Testis (tissue), 2 donors: ENCODE measurements around the gene C12orf76.

ENCODE experiments used
- POLR2A ChIP-seq: fragments of 450-650 bp; IDR thresholded peaks from one replicate; pipeline ENCODE4 v1.6.1; 2017; ENCODE audit warnings: antibody characterized with exemption, mild to moderate bottlenecking, moderate library complexity
- TF ChIP-seq, protein P1 (sequence below), 3 experiments: fragments of 450-650 bp in 2 of 3; fragments of 200-600 bp in 1 of 3; sonication (generic) in 1 of 3; IDR thresholded peaks; one replicate each; pipeline ENCODE4 v1.5.1; 2016 to 2019; ENCODE audit warnings: antibody characterized with exemption in 3 of 3, mild to moderate bottlenecking in 2 of 3, moderate library complexity in 1 of 3

DNA sequence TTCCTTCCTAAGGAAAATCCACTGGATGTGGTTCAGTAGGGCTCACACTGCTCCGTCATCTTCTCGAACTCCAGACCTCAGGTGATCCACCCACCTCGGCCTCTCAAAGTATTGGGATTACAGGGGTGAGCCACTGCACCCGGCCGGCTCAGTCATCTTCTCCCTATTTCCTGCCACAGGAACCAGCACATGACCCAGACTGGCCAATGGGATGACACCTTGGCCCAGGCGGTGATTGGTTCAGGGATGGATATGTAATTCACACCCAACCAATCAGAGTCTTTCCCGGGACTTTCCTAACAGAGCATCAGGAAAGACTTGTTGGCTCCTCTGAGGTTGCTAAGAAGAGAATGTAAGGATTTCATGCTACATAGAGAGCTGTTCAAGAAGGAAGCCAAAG is 19.2 kb upstream of the C12orf76 start:
- TF ChIP-seq, protein P1, sequence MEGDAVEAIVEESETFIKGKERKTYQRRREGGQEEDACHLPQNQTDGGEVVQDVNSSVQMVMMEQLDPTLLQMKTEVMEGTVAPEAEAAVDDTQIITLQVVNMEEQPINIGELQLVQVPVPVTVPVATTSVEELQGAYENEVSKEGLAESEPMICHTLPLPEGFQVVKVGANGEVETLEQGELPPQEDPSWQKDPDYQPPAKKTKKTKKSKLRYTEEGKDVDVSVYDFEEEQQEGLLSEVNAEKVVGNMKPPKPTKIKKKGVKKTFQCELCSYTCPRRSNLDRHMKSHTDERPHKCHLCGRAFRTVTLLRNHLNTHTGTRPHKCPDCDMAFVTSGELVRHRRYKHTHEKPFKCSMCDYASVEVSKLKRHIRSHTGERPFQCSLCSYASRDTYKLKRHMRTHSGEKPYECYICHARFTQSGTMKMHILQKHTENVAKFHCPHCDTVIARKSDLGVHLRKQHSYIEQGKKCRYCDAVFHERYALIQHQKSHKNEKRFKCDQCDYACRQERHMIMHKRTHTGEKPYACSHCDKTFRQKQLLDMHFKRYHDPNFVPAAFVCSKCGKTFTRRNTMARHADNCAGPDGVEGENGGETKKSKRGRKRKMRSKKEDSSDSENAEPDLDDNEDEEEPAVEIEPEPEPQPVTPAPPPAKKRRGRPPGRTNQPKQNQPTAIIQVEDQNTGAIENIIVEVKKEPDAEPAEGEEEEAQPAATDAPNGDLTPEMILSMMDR (IDR thresholded peaks at IDR 0.05) = no peak
- TF ChIP-seq POLR2A = no peak
